ENCODE results near the gene CDH2.

The CDH2 gene

GRCh38 chr18:28127763-28128658 lies 48.9 kb downstream of the CDH2 start:
- in situ Hi-C loops (cut with HindIII; ENCODE audit: low sequenced_read_pairs), result no loop called here

DNA sequence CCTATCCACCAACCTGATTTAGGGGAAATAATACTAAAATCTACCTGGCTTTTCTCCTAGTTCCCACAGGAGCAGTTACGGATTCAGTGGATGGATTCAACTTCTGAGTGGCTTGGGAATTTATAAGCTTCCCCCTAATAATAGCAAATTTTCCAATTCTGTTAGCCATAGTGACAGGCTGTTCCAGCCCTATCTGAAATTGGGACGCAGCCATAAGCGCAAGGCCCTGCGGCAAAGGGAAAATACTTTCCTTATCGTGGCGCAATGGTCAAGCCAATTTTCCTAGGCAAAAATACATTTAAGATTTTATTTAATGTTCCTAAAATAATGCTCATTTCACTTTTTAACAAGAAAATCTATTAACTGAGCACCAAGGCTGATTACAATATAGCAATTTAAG lies 49.7 kb downstream of the CDH2 start:
- in situ Hi-C loops (cut with HindIII; ENCODE audit: low sequenced_read_pairs), result no loop called here

DNA sequence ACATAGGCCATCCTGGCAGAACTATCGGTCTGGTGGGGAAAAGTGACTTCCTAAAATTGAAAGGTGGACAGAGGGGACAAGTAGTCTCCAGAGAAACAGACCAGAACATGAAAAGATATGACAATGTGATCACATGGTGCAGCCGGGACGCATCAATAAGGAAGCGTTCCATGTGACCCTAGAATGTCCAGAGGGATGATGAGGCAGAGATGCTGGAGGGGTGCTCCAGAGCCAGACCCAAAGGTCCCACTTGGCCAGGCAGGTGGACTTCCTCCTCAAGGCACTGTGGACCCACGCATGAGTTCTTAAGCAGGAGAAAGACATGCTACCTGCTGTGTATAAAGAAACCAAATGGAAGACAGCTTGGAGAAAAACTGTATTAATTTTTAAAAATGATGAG lies 50.2 kb downstream of the CDH2 start:
- in situ Hi-C loops (cut with HindIII; ENCODE audit: low sequenced_read_pairs), result no loop called here

DNA sequence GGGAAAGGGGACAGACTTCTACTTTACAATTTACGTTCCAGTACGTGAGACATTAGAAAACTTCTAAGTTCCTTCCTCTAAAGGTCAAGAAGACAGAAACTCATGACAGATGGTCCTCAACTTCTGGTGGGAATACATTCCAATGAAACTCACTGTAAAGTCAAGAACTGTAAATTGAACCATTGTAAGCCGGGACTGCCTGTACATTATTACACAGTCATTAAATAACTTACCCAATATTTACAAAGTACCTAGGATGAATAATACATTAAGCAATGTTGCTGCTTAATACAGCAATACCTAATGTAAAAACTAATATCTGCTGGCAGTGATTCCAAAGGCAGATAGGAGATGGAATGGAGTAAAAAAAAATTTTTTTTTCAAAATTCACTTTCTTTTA lies 51.9 kb downstream of the CDH2 start:
- in situ Hi-C loops (cut with HindIII; ENCODE audit: low sequenced_read_pairs), result no loop called here

- in situ Hi-C loops (cut with HindIII; ENCODE audit: low sequenced_read_pairs), result no loop called here
These were observed 52.5 kb downstream of the CDH2 start for GRCh38 chr18:28124131-28125029.

GRCh38 chr18:28123401-28124030 lies 53.4 kb downstream of the CDH2 start:
- in situ Hi-C loops (cut with HindIII; ENCODE audit: low sequenced_read_pairs), result no loop called here

GRCh38 chr18:28120828-28121515 lies 56.0 kb downstream of the CDH2 start:
- in situ Hi-C loops (cut with HindIII; ENCODE audit: low sequenced_read_pairs), result no loop called here

GRCh38 chr18:28116461-28116860 lies 60.5 kb downstream of the CDH2 start:
- in situ Hi-C loops (cut with HindIII; ENCODE audit: low sequenced_read_pairs), result no loop called here

DNA sequence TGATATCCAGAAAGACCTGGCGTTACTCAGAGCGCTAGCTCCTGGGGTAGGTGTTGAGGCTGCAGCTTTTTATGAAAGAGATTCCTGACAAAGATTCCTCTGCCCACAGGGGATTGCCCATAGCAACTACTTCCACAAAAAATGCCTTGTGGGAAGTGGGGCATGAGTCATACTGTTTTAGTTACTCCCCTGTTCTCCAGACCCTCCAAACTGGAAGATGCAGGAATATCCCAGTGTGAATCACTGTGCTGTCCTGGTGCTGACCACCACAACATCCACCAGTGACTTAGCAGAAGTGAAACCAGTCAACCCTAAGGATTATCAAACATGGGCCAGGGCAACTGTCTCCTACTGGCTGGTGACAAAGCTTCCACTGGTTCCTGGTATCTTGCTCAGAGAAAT lies 61.8 kb downstream of the CDH2 start:
- in situ Hi-C loops (cut with HindIII; ENCODE audit: low sequenced_read_pairs), result no loop called here

DNA sequence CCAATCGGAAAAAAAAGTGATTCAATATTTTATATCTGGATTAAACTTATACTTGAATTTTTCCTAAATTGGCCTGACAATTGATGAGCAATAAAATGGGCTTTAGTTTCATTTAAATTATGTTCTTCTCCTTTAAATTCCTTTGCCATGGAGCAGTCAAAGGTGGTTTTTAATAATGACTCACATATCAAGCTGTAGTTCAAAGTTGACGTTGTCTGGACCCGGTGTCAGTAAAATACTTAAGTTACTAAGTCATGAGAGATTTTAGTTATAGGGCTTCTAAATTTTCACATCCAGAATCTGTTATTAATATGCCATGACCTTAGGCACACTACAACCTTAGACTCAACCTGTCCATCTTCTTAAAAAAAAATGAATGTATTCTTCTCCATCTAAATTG lies 62.5 kb downstream of the CDH2 start:
- in situ Hi-C loops (cut with HindIII; ENCODE audit: low sequenced_read_pairs), result no loop called here

- in situ Hi-C loops (cut with HindIII; ENCODE audit: low sequenced_read_pairs), result no loop called here
These were observed 63.5 kb downstream of the CDH2 start for GRCh38 chr18:28113271-28114029.

DNA sequence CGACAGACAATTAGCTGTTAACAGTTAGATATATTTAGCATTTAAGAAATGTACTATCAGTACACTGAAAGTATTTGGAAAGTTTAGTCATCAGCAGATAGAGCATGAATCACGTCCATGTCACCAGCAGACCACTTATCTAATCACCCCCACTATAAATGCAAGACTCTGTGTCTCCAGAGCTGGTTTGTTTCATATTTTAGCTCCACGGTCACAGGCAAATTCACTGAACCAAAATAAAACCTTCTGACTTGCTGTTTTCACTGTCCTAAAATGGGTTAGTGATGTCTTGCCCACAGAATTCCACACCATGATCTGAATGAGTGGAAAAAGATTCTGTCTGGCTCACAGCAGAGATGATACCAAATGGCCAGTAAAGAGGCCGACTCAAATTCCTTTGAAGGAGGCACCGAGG lies 64.9 kb downstream of the CDH2 start:
- in situ Hi-C loops (cut with HindIII; ENCODE audit: low sequenced_read_pairs), result no loop called here

- in situ Hi-C loops (cut with HindIII; ENCODE audit: low sequenced_read_pairs), result no loop called here
These were observed 66.0 kb downstream of the CDH2 start for GRCh38 chr18:28110924-28111323.

DNA sequence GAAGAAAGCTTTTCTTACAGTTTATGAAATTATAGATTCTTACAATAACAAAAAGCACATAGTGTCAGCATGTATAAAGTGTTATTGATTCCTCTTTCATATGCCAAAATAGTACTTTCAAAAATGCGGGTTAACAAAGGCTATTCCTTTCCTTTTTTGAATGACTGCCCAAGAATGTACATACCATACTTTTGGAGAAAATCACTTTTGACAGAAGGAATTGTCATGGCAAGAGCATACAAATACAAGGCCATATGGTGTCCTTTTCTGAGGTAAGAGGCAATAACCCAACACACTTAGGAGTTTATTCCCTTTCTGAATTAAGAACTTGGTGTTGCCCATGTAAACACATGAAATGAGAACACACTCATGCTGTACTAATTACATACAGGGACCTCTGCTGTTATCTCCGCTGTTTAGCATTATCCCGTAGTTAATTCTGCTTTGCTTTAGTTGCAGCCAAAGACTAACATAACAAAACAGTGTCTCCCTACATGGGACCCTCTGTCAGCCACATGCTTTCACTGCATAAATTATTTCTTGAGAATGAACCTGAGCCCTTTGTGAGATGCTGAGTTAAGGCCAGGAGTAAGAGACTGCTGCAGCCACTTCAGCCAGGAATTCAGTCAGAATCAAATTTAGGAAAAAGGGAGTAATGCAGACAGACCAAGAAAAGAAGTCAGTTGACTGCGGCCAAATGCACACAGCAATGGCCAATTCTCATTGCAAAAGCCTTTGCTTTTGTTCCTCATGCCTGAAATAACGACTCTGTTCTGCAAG lies 67.0 kb downstream of the CDH2 start:
- in situ Hi-C loops (cut with HindIII; ENCODE audit: low sequenced_read_pairs), result no loop called here

DNA sequence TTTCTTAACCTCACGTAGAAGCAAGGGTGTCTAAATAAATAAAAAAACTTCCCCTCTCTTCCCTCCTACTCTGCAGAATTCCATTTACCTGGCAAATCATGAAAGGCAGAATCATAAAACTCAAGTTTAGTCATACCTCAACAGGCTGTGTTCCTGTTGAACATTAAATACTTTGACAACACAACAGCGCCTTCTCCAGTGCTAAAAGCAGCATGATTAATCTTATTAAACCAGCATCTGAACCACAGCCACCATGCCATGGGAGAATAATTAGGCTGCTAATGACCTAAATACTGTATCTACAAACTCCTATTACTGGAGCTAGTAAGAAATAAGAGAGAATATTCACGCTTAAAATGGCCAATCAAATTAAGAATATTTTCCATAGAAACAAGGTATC lies 68.1 kb downstream of the CDH2 start:
- in situ Hi-C loops (cut with HindIII; ENCODE audit: low sequenced_read_pairs), result no loop called here

- in situ Hi-C loops (cut with HindIII; ENCODE audit: low sequenced_read_pairs), result no loop called here
These were observed 68.7 kb downstream of the CDH2 start for GRCh38 chr18:28108254-28108653.

- in situ Hi-C loops (cut with HindIII; ENCODE audit: low sequenced_read_pairs), result no loop called here
These were observed 77.7 kb downstream of the CDH2 start for GRCh38 chr18:28099237-28099636.

DNA sequence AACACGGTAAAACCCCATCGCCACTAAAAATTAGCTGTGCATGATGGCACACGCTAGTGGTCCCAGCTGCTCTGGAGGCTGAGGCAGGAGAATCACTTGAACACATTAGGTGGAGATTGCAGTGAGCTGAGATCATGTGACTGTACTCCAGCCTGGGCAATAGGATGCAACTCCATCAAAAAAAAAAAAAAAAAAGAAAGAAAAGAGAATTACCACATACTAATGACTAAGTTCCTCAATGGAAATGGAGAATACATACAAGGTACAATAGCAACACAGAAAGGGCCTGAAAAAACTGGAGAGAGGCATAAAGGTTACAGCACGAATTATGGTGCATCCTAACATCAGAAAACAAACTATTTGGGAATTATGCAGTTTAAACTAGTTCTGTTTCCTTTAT lies 81.3 kb downstream of the CDH2 start:
- in situ Hi-C loops (cut with HindIII; ENCODE audit: low sequenced_read_pairs), result no loop called here

- in situ Hi-C loops (cut with HindIII; ENCODE audit: low sequenced_read_pairs), result no loop called here
These were observed 81.9 kb downstream of the CDH2 start for GRCh38 chr18:28095041-28095440.
